GM12878 (cell line): ENCODE data around the gene TFB1M. TPM values are rescaled to one million over a fixed set of nuclear protein-coding genes. Genes with fewer than 3 reads are reported as not detected.

Experiments
- FOS ChIP-seq: IDR thresholded peaks from 3 replicates; pipeline ENCODE4 v1.6.1; 2011; ENCODE audit warnings: borderline replicate concordance; ENCODE audit not compliant: insufficient read length; ENCODE audit errors: extremely low read depth
- NFYB ChIP-seq: IDR thresholded peaks from 2 replicates; pipeline ENCODE4 v1.6.1; 2011; ENCODE audit warnings: low read depth, mild to moderate bottlenecking, low read length, improper control_type of control experiment, moderate library complexity; ENCODE audit not compliant: insufficient read depth
- ZBTB40 ChIP-seq: fragments of 450-650 bp; IDR thresholded peaks from 2 replicates; pipeline ENCODE4 v1.6.1; 2016; ENCODE audit warnings: mild to moderate bottlenecking, moderate library complexity, borderline replicate concordance
- ZNF217 ChIP-seq: fragments of 450-650 bp; IDR thresholded peaks from 2 replicates; pipeline ENCODE4 v1.6.1; 2017; ENCODE audit warnings: antibody characterized with exemption, mild to moderate bottlenecking
- polyA plus RNA-seq, 11 experiments: library from polyadenylated mRNA; depleted of rRNA in 4 of 11; unstranded in 6 of 11; stranded (reverse) in 5 of 11; fragments of >200 nt; fragmentation: Nextera tagmentation in 4 of 11; fragmentation: Illumina TruSeq in 1 of 11; extraction: Ambion mirVana in 4 of 11; extraction: Trizol in 1 of 11; gene quantifications; 1 replicate in 1 of 11; 2 replicates in 10 of 11; pipeline versions ENCODE4 v1.2.1 to v1.2.3, GENCODE V29; 2011 to 2016; ENCODE audit warnings: inconsistent platforms in 2 of 11, missing spikeins in 2 of 11, low read depth in 1 of 11
- total RNA-seq, 4 experiments: library from RNA; depleted of rRNA in 3 of 4; stranded (reverse); fragments of >200 nt in 3 of 4; fragmentation: Illumina TruSeq in 1 of 4; extraction: Trizol in 1 of 4; gene quantifications; 2 replicates each; pipeline versions ENCODE4 v1.2.1 to v1.2.3, GENCODE V29; 2013 to 2021
- TF ChIP-seq, protein P1 (sequence below): fragments of 150-350 bp; IDR thresholded peaks from 2 replicates; pipeline ENCODE4 v1.6.1; 2016; ENCODE audit warnings: low read depth, low read length

The TFB1M gene
- total and polyA plus RNA-seq, 10 of the 15 experiments (the other 5 are each of a cell fraction or from before 2014, with no cell fraction given) = 29.9 to 117 (median 41.3) TPM

DNA sequence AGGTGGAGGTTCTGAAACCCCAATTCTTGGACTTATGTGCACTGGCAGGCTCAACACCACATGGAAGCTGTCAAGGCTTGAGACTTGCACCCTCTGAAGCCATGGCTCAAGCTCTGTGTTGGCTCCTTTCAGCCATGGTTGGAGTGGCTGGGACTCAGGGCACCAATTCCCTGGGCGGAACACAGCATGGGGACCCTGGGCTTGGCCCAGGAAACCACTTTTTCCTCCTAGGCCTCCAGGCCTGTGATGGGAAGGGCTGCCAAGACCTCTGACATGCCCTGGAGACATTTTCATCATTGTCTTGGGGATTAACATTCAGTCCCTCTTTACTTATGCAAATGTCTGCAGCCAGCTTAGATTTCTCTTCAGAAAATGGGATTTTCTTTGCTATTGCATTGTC, 76.7 kb downstream of the TFB1M start (continued):
- TF ChIP-seq ZBTB40 = no peak
- TF ChIP-seq, protein P1, sequence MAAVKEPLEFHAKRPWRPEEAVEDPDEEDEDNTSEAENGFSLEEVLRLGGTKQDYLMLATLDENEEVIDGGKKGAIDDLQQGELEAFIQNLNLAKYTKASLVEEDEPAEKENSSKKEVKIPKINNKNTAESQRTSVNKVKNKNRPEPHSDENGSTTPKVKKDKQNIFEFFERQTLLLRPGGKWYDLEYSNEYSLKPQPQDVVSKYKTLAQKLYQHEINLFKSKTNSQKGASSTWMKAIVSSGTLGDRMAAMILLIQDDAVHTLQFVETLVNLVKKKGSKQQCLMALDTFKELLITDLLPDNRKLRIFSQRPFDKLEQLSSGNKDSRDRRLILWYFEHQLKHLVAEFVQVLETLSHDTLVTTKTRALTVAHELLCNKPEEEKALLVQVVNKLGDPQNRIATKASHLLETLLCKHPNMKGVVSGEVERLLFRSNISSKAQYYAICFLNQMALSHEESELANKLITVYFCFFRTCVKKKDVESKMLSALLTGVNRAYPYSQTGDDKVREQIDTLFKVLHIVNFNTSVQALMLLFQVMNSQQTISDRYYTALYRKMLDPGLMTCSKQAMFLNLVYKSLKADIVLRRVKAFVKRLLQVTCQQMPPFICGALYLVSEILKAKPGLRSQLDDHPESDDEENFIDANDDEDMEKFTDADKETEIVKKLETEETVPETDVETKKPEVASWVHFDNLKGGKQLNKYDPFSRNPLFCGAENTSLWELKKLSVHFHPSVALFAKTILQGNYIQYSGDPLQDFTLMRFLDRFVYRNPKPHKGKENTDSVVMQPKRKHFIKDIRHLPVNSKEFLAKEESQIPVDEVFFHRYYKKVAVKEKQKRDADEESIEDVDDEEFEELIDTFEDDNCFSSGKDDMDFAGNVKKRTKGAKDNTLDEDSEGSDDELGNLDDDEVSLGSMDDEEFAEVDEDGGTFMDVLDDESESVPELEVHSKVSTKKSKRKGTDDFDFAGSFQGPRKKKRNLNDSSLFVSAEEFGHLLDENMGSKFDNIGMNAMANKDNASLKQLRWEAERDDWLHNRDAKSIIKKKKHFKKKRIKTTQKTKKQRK = no peak
- TF ChIP-seq NFYB = no peak
- TF ChIP-seq ZNF217 = no peak
- no peak for TF ChIP-seq FOS
